Dedifferentiated amniotic fluid mesenchymal stem cell (primary cell): Measurements from ENCODE around the gene CPXM1.
A peak's percentile ranks its signal among the peaks of the same experiment; 100 is the strongest.
"Not testable (repeated sequence)": the region's sequence is repeated elsewhere in the genome, so short reads cannot be mapped to it uniquely, and the experiment has no call there.

Experiments used
- DNase-seq: peaks from one replicate; pipeline ENCODE4 v3.0.0-alpha.2; 2016; ENCODE audit errors: extremely low spot score

Gene CPXM1

GRCh38 chr20:2820896-2821869 lies 20.8 kb upstream of the CPXM1 start:
- no peak for DNase-seq

DNA sequence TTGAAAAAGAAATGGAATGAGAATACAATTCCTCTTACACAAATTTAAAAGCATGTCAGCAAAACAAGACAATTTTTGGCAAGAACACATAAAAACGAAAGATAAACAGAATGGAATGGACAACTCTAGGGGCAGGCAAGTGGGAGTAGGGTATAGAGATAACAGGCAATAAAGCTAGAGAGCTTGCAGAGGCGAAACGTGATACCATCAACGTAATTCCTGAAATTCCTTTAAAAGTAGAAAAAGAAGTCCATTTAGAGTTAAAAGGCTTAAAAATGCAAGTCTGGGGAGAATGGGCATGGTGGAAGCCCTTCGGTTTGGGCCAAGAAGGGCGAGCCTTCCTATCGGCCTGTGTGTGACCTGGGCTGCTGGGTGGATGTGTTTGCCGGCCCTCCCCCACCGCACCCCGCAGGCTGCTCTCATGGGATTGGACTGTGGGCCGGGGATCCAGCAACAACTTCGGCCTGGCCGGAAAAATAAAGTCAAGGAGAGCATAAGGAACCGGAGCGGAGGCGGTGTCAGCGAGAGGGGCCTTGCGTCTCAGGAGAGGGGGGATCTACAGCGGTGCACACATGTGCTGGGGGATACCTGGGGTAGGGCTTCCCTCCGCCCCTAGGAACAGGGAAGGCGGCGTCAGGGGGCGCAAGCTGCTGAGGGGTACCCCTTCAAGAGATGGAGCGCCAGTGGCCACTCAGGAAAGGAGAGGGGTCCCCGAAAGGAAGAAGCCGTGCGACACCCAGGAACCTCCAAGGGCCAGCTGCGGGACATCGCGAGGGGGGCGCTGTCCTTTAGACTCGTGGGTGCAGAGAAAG lies 19.9 kb upstream of the CPXM1 start:
- peak; percentile 29 for DNase-seq

- DNase-seq: no peak
Observed at GRCh38 chr20:2817891-2818595, 17.6 kb upstream of the CPXM1 start.

- DNase-seq: no peak
Observed at GRCh38 chr20:2817341-2817726, 16.9 kb upstream of the CPXM1 start.

DNA sequence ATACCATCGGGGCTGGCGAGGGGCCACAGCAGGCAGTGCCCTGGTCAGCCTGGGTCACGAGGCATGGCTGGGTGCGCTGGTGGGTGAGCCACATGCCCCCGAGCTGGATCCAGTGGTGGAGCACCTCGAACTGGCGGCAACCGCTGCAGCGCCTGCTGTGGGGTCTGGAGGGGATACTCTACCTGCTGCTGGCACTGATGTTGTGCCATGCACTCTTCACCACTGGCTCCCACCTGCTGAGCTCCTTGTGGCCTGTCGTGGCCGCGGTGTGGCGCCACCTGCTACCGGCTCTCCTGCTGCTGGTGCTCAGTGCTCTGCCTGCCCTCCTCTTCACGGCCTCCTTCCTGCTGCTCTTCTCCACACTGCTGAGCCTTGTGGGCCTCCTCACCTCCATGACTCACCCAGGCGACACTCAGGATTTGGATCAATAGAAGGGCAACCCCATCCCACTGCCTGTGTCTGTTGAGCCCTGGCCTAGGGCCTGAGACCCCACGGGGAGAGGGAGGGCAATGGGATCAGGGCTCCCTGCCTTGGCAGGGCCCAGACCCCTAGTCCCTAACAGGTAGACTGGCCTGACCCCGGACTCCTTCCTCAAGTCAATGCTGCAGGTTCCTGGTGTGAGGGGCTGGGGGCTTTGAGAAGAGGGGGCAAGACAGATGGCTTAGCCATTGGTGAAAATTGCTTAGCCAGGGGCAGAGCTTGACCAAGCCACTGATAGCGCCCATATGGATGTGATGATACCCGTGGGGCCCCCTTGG lies 16.3 kb upstream of the CPXM1 start:
- no peak for DNase-seq

DNA sequence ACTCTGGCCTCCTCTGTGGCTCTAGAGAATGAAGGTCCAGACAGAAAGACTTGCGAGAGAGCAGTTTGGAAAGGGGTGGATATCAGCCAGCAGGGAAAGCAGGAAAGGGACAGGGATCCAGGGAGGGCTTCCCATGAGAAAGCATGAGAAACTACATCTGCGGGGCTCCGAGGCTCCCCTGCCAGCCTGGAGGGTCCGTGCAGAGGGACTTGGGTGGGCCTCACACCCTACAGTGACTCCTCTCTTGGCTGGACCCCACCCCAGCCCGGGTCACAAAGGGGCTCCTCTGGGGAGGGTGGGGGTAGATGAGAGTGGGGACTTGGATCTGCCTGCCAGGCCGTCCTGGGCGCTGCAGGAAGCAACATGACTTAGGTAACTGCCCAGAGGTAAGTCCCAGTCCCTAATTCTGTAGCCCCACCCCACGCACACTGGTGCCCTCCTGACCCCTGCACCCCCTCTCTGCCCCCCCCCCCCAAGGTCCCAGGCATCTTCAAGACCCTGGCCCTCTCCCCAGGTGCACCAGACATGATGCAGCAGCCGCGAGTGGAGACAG lies 15.7 kb upstream of the CPXM1 start, which contains the start of gene TMEM239:
Gene TMEM239 (plus strand): TSS at position 335 of the 553 bp plus-strand sequence. CDS start 191 bp downstream, at position 526.
- no peak for DNase-seq

DNA sequence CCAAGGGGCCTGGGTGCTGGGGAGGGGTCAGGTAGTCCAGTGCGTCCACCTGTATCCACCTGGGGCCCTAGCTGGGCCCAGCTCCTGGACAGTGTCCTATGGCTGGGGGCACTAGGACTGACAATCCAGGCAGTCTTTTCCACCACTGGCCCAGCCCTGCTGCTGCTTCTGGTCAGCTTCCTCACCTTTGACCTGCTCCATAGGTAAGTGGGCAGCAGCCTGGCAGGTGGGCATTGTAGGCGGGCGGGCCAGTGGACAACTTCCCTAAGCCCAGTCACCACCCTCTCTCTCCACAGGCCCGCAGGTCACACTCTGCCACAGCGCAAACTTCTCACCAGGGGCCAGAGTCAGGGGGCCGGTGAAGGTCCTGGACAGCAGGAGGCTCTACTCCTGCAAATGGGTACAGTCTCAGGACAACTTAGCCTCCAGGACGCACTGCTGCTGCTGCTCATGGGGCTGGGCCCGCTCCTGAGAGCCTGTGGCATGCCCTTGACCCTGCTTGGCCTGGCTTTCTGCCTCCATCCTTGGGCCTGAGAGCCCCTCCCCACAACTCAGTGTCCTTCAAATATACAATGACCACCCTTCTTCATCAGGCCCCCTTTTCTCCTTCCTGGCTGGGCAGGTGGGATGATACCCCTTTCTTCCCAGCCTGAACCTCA lies 14.9 kb upstream of the CPXM1 start:
- no peak for DNase-seq

DNA sequence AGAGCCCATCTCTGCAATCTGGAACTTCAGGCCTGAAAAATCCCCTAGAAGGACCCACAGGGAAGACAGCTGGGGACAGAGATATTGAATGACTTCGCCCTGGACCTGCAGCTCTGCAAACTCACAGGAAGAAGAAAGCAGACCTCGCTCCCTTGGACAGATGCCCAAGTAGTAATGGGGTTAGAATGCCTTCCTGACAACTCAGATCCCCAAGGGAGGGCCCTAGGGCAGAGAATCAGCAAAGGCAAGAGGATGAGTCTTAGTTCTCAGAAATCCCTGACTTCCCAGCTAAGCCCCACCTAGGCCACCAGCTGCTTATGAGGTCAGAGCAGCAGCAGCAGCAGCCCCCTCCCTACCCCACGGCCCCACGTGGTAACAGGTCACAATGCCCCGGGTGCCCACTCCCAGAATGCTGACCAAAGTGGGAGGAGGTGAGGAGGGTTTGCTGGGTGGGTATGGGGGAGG lies 14.2 kb upstream of the CPXM1 start, which contains the start of gene C20orf141:
Gene C20orf141 (plus strand): TSS at position 401 of the 465 bp plus-strand sequence. CDS start 198 bp downstream, outside the sequence.
- peak; percentile 85 for DNase-seq

- DNase-seq: no peak
Observed at GRCh38 chr20:2814076-2814475, 13.6 kb upstream of the CPXM1 start.

DNA sequence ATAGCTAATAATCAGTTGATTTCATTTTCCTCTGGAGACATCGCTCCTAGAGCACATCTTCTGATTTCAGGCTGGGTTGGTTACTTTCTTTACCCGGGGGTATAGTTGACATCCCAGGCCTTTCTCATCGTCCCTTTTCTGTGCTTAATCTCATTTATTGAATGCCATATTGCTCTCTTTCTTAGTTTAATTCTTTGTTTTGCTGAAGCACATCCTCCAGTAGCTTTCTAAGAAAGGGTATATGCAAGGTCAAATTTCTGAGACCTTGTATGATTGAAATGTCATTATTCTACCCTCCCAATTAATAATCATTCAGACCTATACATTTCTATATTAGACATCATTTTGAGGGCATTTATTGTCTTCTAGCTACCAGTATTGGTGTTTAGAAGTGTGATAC lies 11.8 kb upstream of the CPXM1 start:
- DNase-seq: no peak

DNA sequence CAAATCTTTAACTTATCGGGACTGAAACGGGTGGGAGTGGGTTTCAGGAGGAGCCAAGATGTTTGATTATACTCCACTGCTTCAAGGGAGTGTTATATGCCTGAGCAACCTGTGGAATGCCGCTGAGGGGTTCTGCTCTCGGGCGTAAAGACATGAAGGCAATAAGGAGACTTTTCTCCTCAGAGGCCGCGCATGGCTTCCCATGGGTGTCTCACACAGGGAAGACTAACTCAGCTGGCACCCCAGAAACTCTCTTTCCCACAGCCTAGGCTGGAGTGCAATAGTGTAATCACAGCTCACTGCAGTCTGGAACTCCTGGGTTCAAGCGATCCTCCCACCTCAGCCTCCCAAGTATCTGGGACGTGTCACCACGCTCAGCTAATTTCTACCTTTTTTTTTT lies 9.3 kb upstream of the CPXM1 start:
- no peak for DNase-seq

DNA sequence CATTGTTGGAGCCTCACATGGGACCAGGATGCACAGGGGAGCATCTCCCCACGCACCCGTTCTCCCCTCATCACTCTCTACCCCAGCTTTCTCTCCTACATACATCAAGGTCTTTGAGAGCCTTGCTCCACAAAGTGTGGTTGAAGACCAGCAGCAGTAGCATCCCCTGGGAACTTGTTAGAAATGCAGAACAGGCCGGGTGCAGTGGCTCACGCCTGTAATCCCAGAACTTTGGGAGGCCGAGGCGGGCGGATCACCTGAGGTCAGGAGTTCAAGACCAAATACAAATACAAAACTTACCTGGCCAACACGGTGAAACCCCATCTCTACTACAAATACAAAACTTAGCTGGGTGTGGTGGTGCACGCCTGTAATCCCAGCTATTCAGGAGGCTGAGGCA lies 7.5 kb upstream of the CPXM1 start:
- DNase-seq: not testable (repeated sequence)

DNA sequence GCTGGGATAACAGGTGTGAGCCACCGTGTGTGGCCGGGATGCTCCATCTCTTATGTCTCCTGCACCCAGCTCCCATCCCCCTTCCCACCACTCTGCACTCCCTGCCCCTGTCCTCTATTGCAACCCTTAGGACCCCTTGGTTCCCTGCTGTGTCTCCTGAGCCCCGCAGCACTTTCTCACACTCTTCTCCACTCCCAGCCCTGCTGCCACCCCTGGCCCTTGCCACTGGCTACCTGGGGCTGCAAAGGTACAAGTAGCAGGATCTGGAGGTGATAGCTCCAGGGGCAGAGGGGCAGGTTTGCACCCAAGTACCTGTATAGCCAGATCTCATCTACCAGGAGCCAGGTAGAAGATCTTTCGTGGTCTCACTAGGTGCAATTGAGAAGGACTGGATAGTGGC lies 6.6 kb upstream of the CPXM1 start:
- DNase-seq: no peak

DNA sequence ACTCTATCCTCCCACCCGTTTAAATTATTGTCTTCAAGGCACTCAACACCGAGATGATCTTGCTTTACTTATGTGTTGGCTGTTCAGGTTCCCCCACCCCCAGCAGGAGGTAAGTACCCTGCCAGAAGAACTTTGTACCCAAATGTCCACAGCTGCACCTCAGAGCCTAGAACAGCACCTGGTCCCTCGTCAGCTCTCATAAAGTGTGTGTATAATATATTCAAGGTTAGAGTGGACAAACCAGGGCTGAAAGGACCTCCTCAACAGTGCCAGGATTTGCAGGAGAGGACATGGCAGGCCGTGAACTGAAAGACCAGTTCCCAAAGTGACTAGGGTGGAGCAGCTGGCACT lies 5.9 kb upstream of the CPXM1 start:
- no peak for DNase-seq

DNA sequence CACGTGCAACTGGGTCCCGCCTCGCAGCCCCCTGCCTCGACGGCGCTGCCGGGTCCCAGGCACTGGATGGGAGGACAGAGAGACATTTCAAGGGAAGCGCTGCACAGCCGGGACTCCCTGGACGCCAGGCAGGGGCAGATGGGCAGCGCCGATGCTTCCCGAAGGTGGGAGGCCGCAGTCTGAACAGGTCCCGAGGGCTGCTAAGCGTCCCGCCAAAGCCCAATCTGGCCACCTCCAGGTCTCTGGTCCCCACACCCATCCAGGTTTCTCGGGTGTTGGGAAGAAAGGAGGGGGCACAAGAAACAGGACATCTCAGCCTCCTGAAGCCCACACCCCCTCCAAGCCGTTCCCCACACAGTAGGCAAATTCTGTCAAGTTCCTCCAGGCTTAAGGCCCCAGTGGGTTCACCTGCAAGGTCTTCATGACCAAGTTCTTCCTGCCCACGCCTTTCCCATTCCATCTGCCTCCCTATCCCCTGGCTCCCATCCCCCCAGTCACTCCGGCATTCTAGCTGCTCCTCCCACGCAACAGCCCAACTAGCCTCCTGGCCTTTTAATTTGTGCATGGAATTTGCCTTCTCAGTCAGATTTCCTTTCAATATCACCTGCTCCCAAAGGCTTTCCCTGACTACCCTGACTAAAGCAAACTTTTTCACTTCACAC lies 5.4 kb upstream of the CPXM1 start:
- no peak for DNase-seq

DNA sequence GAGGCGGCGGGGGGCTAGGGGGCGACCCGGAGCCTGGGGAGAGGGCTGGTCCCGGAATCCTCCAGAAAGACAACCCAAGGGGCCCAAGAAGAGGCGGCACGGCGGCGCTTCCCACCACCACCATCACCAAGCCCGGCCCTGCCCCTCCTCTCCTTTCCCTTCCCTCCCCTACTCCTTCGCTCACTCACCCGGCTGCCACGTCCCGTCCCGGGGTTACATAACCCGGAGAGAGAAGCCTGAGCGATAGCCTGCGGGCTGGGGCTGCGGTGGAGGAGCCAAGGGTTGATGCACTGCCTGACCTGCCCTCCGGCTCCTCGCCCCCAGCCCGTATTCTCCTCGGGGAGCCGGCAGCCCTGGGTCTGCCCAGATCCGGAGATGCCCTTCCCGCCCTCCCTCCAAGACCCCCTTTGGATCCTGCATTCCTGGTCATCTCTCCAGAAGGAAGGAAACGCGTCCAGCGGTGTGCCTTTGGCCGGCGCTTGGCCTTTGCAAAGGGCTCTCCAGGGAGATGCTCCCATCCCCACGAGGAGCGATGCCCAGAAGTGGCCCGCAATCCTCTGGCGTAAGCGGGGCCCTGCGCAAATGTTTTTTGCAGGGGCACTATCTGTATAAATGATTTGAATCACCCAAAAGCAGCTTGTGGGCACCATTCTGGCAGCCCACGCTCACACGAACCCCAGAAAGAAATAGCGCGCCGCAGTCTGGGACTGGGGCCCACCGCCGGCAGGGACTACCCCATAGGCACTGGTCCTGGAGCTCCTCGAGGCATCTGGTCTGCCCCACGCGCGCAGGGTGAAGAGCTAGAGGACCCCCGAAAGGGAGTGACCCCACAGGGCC lies 4.6 kb upstream of the CPXM1 start:
- no peak for DNase-seq

- DNase-seq: no peak
Observed at GRCh38 chr20:2804041-2804828, 3.8 kb upstream of the CPXM1 start.

DNA sequence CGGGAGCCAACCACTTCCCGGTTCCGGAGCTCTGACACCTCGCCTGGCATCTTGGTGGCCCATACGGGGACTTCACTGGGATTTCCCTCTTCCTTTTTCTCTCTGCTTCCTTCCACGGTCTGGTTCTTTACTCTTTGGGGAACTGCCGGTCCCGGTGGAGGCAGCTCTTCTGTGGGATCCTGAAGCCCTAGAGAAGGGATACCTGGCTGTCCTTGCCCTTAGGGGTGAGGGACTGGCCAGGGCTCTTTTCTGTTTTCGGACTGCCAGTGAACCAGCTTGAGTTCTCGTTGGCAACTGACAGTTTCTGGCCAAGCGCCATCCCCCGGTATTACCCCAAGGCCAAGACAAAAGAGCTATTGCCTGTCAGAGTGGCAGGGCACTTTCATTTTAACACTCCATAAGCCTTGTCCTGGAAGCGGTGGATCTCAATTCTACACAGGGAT lies 880 bp upstream of the CPXM1 start:
- no peak for DNase-seq
